Stimulated activated naive B cell treated with anti-CD40 and anti-IgM and Interleukin-4, amounts not matched to agents 10 μg/mL and 1 μg/mL and 100 μg/mL, for 72 hours (primary cell): ENCODE measurements around the gene RASAL1.

ENCODE experiments used
- ATAC-seq, 2 donors: fragments of 150-1000 bp; cut with Tn5 transposase; replicated peaks; 2 replicates each; pipeline ENCODE4 v1.10.0; 2021; ENCODE audit warnings: moderate library complexity in 1 of 2
- DNase-seq: peaks from one replicate; pipeline ENCODE4 v3.0.0; 2021
- H3K27ac Mint-ChIP-seq: one replicate; pipeline ENCODE4 v1.8.0; 2022; ENCODE audit warnings: mild to moderate bottlenecking, mixed read lengths
- H3K27me3 Mint-ChIP-seq, 2 donors: one replicate each; pipeline ENCODE4 v1.8.0; 2022; ENCODE audit warnings: mixed read lengths in 2 of 2
- H3K36me3 Mint-ChIP-seq, 2 donors: one replicate each; pipeline ENCODE4 v1.8.0; 2022; ENCODE audit warnings: mixed read lengths in 2 of 2, mild to moderate bottlenecking in 1 of 2
- H3K4me1 Mint-ChIP-seq, 2 donors: one replicate each; pipeline ENCODE4 v1.8.0; 2022; ENCODE audit warnings: mixed read lengths in 2 of 2, mild to moderate bottlenecking in 1 of 2
- H3K4me3 Mint-ChIP-seq, 2 donors: one replicate each; pipeline ENCODE4 v1.8.0; 2022; ENCODE audit warnings: mild to moderate bottlenecking in 2 of 2, mixed read lengths in 2 of 2, moderate library complexity in 1 of 2
- H3K9me3 Mint-ChIP-seq, 2 donors: one replicate each; pipeline ENCODE4 v1.8.0; 2022; ENCODE audit warnings: mixed read lengths in 2 of 2, mild to moderate bottlenecking in 1 of 2

Gene RASAL1

DNA sequence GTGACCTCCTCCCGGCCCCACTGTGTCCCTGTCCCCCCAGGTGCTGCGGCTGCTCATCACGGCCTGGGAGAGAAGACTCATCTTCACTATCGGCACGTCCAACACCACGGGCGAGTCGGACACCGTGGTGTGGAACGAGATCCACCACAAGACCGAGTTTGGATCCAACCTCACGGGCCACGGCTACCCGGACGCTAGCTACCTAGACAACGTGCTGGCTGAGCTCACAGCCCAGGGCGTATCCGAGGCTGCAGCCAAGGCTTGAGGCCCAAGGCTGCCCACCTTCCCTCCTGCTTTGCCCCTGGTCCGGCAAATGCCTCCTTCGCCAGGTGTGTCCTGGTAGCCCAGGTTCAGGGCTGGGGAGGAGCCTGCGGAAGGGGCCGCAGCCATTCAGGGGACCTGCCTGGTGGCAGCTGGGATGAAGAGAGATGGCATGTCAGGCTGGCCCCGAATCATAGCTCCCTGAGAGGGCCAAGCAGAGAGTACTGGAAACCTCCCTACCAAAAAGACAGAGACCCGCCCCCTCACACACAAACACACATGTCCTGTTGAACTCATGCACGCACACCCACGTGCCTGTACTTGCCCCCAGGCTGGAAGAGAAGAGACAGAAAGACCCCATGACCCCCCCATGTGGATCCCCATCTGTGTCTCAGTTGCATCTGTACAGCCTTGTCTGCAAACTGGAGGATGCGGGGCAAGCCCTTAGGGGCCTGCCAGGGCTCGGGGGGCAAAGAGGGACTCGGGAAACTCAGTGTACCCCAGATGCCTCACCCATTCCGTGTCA is 38.7 kb downstream of the RASAL1 start:
- Mint-ChIP-seq H3K27me3 (no peaks in the 10 kb centered on the region), H3K9me3 (no peaks in the 10 kb centered on the region), H3K4me1 (peaks cover 39 to 66% of the 10 kb centered on the region in 2 donors), H3K27ac (peak overlapping the region; percentile 85), H3K36me3 (peaks cover 52 to 66% of the 10 kb centered on the region in 2 donors), H3K4me3 (peak overlapping the region in 1 of 2 donors; percentile 6)
- ATAC-seq (peak in 1 of 2 donors; percentile 13), DNase-seq (no peak)

DNA sequence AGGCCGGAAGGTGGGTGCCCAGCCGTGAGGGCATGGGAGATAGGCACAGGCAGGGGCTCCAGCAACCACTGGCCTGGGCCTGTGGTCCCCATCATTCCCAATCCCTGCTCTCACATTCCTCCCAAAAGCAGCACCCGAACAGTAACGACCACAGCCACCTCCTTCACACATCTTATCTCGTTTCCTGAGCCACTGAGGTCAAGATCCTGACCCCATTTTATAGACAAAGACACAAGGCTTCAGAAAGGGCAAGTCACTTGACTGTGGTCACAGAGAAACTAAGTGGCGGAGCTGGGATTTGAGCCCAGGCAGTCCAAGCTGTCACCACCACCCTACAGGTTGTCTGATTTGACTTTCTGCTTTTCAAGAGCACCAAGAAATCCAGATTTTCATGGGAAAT is 40.2 kb downstream of the RASAL1 start:
- DNase-seq (no peak), ATAC-seq (no peak)
- Mint-ChIP-seq H3K9me3 (no peaks in the 10 kb centered on the region), H3K4me3 (peak overlapping the region in 1 of 2 donors; percentile 29), H3K4me1 (peaks cover 42 to 67% of the 10 kb centered on the region in 2 donors), H3K27ac (peak overlapping the region; percentile 92), H3K27me3 (no peaks in the 10 kb centered on the region), H3K36me3 (peaks cover 59 to 75% of the 10 kb centered on the region in 2 donors)

DNA sequence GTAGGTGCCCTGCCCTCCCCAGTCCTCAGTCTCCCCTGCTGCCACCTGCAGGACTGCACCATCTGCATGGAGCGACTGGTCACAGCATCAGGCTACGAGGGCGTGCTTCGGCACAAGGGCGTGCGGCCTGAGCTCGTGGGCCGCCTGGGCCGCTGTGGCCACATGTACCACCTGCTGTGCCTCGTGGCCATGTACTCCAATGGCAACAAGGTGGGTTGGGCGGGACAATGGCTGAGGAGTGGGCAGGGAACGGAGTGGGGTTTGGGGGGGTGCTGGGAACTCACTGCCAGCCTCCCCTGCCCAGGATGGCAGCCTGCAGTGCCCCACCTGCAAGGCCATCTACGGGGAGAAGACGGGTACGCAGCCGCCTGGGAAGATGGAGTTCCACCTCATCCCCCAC is 40.8 kb downstream of the RASAL1 start:
- Mint-ChIP-seq H3K27ac (peak overlapping the region; percentile 92), H3K4me3 (no peak overlapping the region), H3K36me3 (peaks cover 61 to 79% of the 10 kb centered on the region in 2 donors), H3K4me1 (peaks cover 48 to 70% of the 10 kb centered on the region in 2 donors), H3K27me3 (no peaks in the 10 kb centered on the region), H3K9me3 (no peaks in the 10 kb centered on the region)
- DNase-seq (no peak), ATAC-seq (no peak)

DNA sequence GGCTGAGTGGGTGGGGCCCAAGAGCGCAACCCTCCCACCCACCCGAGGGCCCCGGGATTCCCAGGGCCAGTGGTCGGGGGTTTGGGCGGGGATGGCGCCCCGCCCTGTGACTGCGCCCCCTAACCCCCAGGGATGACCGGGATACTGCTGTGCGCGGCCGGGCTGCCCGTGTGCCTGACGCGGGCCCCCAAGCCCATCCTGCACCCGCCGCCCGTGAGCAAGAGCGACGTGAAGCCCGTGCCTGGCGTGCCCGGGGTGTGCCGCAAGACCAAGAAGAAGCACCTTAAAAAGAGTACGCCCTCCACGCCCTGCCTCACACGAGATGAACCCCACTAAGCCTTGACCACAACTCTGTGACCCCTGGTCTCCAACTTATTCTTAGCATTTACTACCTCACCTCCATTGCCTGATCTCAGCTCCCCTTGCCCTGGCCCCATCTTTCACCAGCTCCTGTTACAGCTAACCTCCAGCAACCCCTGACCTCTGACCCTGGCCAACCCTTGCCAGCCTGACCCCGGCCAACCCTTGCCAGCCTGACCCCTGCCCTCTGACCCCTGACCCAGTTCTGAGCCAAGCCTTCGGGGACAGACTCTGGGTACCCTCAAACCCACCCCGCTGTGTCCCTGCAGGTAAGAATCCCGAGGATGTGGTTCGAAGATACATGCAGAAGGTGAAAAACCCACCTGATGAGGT is 42.0 kb downstream of the RASAL1 start:
- Mint-ChIP-seq H3K27ac (peak overlapping the region; percentile 70), H3K27me3 (no peaks in the 10 kb centered on the region), H3K36me3 (peaks cover 65 to 79% of the 10 kb centered on the region in 2 donors), H3K9me3 (no peaks in the 10 kb centered on the region), H3K4me3 (no peak overlapping the region), H3K4me1 (peaks cover 51 to 71% of the 10 kb centered on the region in 2 donors)
- no peak for ATAC-seq
- DNase-seq: no peak

DNA sequence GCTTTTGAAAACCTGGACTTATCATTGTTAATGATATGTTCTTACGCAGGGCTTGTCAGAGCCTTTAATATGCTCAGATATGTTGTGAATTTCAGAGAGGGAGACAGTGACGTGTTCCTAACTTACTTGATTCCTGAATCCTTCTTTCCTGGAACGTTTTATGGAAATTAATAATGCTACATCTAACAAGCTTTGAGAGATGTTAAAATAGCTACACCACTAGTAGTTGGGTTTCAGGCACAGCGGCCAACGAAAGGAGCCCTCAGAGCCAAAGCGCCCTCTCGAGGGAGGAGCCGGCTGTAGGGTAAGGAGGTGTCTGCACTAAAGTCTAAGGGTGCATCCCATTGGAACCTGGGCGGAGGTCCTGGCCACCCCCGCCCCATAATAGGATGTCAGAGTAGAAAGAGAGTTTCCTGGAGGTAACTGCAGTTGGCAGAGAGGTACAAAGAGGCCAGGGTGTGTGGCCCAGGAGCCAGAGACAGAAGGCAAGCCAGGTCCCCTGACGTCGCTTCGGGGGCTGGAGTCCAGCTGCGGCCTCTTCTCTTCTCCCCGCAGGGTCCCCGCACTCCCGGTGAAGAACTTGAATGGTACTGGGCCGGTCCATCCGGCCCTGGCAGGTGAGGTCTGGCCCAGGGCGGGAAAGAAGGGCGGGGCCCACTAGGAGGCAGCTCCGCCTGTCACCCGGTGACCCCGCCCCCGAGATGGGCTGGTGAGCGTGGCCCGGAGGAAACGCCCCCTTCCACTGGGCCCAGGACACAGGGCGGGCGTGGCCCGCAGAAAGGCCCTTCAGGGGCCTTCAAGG is 42.8 kb downstream of the RASAL1 start:
- no peaks in the 10 kb centered on the region for H3K27me3 Mint-ChIP-seq
- peak overlapping the region; percentile 86 for H3K27ac Mint-ChIP-seq
- ATAC-seq: peak; percentile 45 to 50
- peak overlapping the region; percentile 82 to 84 for H3K4me3 Mint-ChIP-seq
- DNase-seq: no peak
- H3K4me1 Mint-ChIP-seq: peaks cover 51 to 72% of the 10 kb centered on the region in 2 donors
- H3K36me3 Mint-ChIP-seq: peaks cover 72 to 82% of the 10 kb centered on the region in 2 donors
- no peaks in the 10 kb centered on the region for H3K9me3 Mint-ChIP-seq

DNA sequence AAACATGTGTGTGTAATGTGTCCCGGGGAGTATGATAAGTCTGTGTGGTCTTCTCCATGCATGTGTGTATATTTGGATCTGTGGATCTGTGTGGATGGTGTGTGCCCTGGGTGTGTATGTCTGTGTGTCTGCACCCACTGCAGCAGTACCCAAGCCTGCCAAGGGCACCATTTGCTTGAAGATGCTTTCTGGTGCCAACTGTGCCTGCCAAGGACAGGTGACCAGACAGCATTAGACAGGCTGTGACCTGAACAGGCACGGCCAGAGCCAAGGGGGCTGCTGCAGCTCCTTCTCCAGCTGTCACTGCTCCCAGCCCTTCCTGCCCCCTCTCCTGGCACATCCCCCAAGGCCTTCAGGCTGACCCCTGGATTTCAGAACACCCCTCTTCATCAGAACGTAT is 44.1 kb downstream of the RASAL1 start:
- DNase-seq (no peak), ATAC-seq (no peak)
- H3K9me3 Mint-ChIP-seq: no peaks in the 10 kb centered on the region
- peak overlapping the region in 1 of 2 donors; percentile 4 for H3K4me3 Mint-ChIP-seq
- peak overlapping the region; percentile 92 for H3K27ac Mint-ChIP-seq
- peaks cover 70 to 84% of the 10 kb centered on the region in 2 donors for H3K36me3 Mint-ChIP-seq
- H3K27me3 Mint-ChIP-seq: no peaks in the 10 kb centered on the region
- H3K4me1 Mint-ChIP-seq: peaks cover 63 to 72% of the 10 kb centered on the region in 2 donors

DNA sequence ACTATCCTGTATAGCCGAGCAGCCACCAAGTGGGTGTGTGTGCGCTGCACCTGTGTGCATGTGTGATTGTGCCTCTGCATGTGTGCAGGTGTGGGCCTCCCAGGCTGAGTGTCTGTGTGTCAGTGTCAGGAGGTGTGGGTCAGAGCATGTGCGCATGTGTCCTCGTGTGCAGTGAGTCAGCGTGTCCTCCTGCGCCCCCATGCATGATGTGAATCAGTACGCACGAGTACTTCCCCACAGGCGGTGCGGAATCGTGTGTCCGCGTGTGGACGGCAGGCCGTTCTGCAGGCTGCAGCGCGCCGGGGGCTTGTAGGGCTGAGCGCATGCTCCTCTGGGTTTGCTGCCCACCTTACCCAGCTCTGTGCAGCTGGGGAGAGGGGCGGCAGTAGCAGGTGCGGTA is 44.8 kb downstream of the RASAL1 start:
- Mint-ChIP-seq H3K36me3 (peaks cover 76 to 84% of the 10 kb centered on the region in 2 donors), H3K27me3 (no peaks in the 10 kb centered on the region), H3K27ac (peak overlapping the region; percentile 92), H3K9me3 (no peaks in the 10 kb centered on the region), H3K4me3 (peak overlapping the region; percentile 4 to 31), H3K4me1 (peaks cover 69 to 80% of the 10 kb centered on the region in 2 donors)
- ATAC-seq: peak; percentile 57 to 68
- peak; percentile 56 for DNase-seq

DNA sequence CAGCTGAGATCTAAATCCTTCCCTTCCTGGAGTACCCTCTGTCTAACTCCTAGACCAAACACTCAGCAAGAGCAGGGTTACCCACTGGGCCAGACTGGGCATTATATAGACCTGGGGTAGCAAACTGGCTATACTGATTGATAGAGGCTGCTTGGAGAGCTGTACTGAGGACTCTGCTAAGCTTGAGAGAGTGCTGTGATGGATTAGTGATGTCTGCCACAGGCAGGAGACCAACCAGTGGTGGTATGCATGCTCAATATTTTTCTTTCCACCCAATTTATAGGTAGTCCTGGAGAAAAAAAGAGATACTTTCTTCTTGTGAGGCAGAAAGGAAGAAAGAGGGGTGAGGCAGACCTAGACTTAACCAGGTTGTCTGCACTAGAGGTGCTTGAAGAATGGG is 45.7 kb downstream of the RASAL1 start:
- DNase-seq: no peak
- Mint-ChIP-seq H3K27ac (peak overlapping the region; percentile 92), H3K27me3 (no peaks in the 10 kb centered on the region), H3K36me3 (peaks cover 77 to 85% of the 10 kb centered on the region in 2 donors), H3K4me1 (peaks cover 73 to 83% of the 10 kb centered on the region in 2 donors), H3K4me3 (peak overlapping the region; percentile 75 to 76), H3K9me3 (no peaks in the 10 kb centered on the region)
- no peak for ATAC-seq

DNA sequence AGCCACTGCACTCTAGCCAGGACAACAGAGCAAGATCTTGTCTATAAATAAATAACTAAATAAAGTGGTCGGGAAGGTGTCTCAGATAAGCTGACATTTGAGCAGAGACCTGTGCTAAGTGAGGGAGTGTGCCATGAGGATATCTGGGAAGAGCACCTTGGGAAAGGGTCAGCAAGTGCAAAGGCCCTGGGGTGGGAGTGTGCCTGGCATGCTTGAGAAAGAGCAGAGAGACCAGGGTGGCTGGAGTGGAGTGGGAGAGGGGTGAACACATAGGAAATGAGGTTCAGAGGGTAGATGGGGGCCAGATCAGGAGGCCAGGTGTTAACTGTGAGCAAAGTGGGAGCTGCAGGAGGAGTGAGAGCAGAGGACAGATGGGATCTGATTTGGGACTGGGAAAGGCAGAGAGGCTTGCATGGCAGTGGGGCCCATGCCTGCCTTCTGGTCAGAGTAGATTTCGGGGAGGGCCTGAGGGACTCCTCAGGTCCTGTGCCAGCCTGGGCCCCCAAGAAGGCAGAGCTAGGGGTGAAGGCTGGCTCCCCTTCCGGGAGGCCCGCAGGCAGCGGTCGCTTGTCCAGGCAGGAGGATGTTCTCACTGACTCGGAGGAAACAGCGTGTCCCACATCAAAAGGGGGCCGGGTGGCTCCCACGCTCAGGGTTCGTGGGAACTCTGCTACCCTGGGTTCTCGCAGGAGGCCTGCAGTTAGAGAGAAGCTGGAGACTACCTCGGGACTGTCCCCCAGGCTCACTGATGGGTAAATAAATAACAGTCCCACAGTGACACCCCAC is 46.4 kb downstream of the RASAL1 start:
- Mint-ChIP-seq H3K9me3 (no peaks in the 10 kb centered on the region), H3K4me1 (peaks cover 79 to 90% of the 10 kb centered on the region in 2 donors), H3K27me3 (no peaks in the 10 kb centered on the region), H3K27ac (peak overlapping the region; percentile 92), H3K36me3 (peaks cover 82 to 91% of the 10 kb centered on the region in 2 donors), H3K4me3 (peak overlapping the region; percentile 75 to 76)
- DNase-seq (no peak), ATAC-seq (peak; percentile 22 to 29)

DNA sequence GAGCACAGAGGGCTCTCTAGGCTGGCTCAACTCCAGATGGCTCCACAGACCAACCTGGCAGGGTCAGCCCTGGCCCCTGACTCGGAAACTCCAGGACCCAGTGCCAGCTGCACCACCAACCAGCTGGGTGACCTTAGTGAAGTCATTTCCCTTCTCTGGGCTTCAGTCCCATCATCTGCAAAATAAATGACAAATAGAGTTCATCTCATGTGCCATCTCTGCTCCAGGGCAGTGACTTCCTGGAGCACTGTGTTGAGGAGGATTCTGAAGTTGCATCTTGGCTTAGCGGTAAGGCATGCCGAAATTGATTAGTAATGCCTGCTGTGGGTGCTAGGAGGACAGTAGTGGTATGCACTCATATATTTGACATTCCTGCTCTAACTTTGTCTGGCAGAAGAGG is 47.5 kb downstream of the RASAL1 start:
- peaks cover 86 to 100% of the 10 kb centered on the region in 2 donors for H3K4me1 Mint-ChIP-seq
- no peak for ATAC-seq
- H3K36me3 Mint-ChIP-seq: peaks cover 84 to 93% of the 10 kb centered on the region in 2 donors
- DNase-seq: no peak
- H3K4me3 Mint-ChIP-seq: peak overlapping the region; percentile 42 to 51
- H3K9me3 Mint-ChIP-seq: no peaks in the 10 kb centered on the region
- no peaks in the 10 kb centered on the region for H3K27me3 Mint-ChIP-seq
- peak overlapping the region; percentile 93 for H3K27ac Mint-ChIP-seq

DNA sequence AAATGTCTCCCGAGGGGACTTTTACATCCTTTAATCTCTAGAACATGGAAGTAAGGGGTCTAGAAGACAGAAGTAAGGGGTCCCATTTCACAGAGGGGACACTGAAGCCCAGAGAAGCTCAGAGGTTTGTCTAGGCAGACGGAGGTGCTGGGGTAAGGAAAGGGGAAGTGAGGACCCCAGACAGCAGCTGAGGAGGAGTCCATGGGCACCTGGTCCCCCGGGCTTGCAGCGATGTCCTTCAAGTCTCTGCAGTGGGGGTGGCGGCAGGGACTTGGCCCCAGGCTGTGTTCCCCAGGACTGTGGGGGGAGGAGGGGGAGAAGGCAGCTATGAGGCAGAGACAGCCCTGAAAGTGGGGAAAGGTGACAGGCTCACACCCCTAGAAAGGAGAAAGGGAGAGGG is 48.4 kb downstream of the RASAL1 start:
- Mint-ChIP-seq H3K9me3 (no peaks in the 10 kb centered on the region), H3K36me3 (peaks cover 86 to 94% of the 10 kb centered on the region in 2 donors), H3K27me3 (no peaks in the 10 kb centered on the region), H3K4me3 (peak overlapping the region; percentile 70 to 75), H3K4me1 (peaks cover 85 to 100% of the 10 kb centered on the region in 2 donors), H3K27ac (peak overlapping the region; percentile 93)
- DNase-seq (no peak), ATAC-seq (peak; percentile 24 to 42)

DNA sequence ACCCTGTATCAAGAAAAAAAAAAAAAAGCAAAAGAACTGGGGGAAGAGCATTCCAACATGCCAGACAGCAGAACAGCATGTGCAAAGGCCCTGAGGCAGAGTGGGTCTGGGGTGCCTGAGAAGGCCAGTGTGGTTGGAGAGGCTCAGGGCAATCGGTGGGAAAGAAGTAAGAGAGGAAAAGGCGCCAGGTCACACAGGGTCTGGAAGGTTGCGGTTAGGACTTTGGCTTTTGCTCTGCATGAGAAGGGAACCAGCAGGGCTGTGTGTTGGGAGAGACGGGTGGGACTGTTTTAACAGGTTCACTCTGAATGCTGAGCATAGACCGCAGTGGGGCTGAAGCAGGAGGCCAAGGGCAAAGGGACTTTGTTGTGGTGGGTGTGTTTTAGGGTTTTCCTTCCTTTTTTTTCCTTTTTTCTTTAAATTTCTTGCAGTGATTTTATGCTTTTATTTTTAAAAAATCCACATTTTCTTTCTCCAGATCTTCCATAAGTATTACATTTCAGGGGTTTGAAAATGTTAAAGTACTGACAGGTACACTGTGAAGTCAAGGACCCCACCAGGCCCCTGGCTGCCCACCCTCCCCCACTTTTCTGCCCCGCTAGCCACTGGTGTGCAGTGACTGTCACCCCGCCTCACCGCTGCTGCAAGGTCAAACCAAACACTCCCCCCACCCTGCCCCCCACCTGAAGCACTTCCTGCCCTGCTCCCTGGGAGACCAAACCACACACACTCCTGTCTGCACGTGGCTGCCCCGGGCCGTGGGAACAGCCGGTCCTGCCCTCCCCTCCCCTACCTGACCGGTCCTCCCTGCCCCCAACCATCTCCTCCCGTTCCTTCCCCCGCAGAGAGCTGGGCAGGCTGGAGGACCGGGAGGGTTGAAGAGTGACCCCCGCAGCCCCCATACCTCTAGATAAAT is 49.1 kb downstream of the RASAL1 start:
- ATAC-seq (peak in 1 of 2 donors; percentile 38), DNase-seq (no peak)
- Mint-ChIP-seq H3K4me1 (peaks cover 84 to 100% of the 10 kb centered on the region in 2 donors), H3K36me3 (peaks cover 85 to 94% of the 10 kb centered on the region in 2 donors), H3K9me3 (peaks cover under 1% of the 10 kb centered on the region in 2 donors), H3K4me3 (peak overlapping the region; percentile 70 to 75), H3K27me3 (no peaks in the 10 kb centered on the region), H3K27ac (peak overlapping the region; percentile 93)
